Prostate gland (tissue), 2 donors: Measurements from ENCODE around the gene PRDM1. TPM values are rescaled to one million over a fixed set of nuclear protein-coding genes. Genes with fewer than 3 reads are reported as not detected.

Source experiments
- DNase-seq: peaks from one replicate; pipeline ENCODE4 v3.0.0-alpha.2; 2019; ENCODE audit warnings: low spot score
- H3K27ac ChIP-seq, 2 donors: fragments of 200-600 bp; sonication (generic); 2 replicates each; pipeline ENCODE4 v1.5.1; 2017 to 2019
- H3K27me3 ChIP-seq: fragments of 200-600 bp; sonication (generic); replicated peaks from 2 replicates; pipeline ENCODE4 v1.5.1; 2019; ENCODE audit not compliant: insufficient read depth
- H3K36me3 ChIP-seq, 2 donors: fragments of 200-600 bp; sonication (generic); 1 replicate in 1 of 2; 2 replicates in 1 of 2; pipeline versions ENCODE4 v1.5.1 to v1.8.1; 2017 to 2019
- H3K4me1 ChIP-seq: fragments of 200-600 bp; sonication (generic); replicated peaks from 2 replicates; pipeline ENCODE4 v1.5.1; 2019
- H3K4me3 ChIP-seq, 2 donors: fragments of 200-600 bp; sonication (generic); 2 replicates each; pipeline ENCODE4 v1.5.1; 2017 to 2019
- H3K9me3 ChIP-seq: fragments of 200-600 bp; sonication (generic); 2 replicates; pipeline ENCODE4 v1.5.1; 2017
- POLR2A ChIP-seq: fragments of 450-650 bp; IDR thresholded peaks from one replicate; pipeline ENCODE4 v1.6.1; 2016; ENCODE audit warnings: antibody characterized with exemption, mild to moderate bottlenecking
- POLR2AphosphoS5 ChIP-seq: sonication (generic); formaldehyde crosslinking; IDR thresholded peaks from one replicate; pipeline ENCODE4 v1.6.1; 2017; ENCODE audit warnings: antibody characterized with exemption
- WGBS: methylation state at CpG from one replicate; pipeline ENCODE4 v1.1.5; 2018; 5-methylcytosine and 5-hydroxymethylcytosine counted together
- intact Hi-C: fragments of 100-400 bp; cut with DNase I; formaldehyde crosslinking; loops from one replicate; pipeline ENCODE4 v1.14.2; 2022
- total RNA-seq, 2 donors: library from RNA; depleted of rRNA; stranded (reverse); fragments of >200 nt; gene quantifications; one replicate each; pipeline ENCODE4 v1.1.0, GENCODE V29; 2016
- TF ChIP-seq, protein P1 (sequence below), 4 experiments: fragments of 200-600 bp in 2 of 4; fragments of 450-650 bp in 2 of 4; sonication (generic) in 2 of 4; IDR thresholded peaks; 1 replicate in 3 of 4; 2 replicates in 1 of 4; pipeline ENCODE4 v1.5.1; 2016 to 2019; ENCODE audit warnings: antibody characterized with exemption in 4 of 4, mild to moderate bottlenecking in 2 of 4, moderate library complexity in 2 of 4

Gene PRDM1
- total RNA-seq, 2 donors from 2014 or later, result 3.5 TPM

DNA sequence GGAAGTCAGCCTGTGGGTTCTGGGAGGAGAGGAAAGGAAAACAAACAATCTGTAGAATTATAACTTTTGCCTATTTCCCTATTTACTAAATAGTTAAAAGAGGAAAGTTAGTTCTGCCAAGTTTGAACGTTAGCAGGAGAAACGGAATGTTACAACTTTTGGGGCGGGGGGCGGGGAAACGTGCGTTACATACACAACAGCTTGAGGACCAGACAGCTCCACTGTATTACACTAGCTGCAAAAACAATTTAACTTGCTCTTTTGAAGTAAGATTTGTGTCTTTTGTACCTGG is 498 bp upstream of the PRDM1 start:
- H3K36me3 ChIP-seq, result no peaks in the 10 kb centered on the region
- no peak for DNase-seq
- no peaks in the 10 kb centered on the region for H3K4me1 ChIP-seq
- TF ChIP-seq, protein P1, sequence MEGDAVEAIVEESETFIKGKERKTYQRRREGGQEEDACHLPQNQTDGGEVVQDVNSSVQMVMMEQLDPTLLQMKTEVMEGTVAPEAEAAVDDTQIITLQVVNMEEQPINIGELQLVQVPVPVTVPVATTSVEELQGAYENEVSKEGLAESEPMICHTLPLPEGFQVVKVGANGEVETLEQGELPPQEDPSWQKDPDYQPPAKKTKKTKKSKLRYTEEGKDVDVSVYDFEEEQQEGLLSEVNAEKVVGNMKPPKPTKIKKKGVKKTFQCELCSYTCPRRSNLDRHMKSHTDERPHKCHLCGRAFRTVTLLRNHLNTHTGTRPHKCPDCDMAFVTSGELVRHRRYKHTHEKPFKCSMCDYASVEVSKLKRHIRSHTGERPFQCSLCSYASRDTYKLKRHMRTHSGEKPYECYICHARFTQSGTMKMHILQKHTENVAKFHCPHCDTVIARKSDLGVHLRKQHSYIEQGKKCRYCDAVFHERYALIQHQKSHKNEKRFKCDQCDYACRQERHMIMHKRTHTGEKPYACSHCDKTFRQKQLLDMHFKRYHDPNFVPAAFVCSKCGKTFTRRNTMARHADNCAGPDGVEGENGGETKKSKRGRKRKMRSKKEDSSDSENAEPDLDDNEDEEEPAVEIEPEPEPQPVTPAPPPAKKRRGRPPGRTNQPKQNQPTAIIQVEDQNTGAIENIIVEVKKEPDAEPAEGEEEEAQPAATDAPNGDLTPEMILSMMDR (IDR thresholded peaks at IDR 0.05), result no peak
- TF ChIP-seq POLR2A (no peak), POLR2AphosphoS5 (no peak)
- peak overlapping the region; percentile 23 to 58 for H3K27ac ChIP-seq
- no peaks in the 10 kb centered on the region for H3K9me3 ChIP-seq
- WGBS, result 7% methylated on average over 6 of the region's 6 CpGs
- H3K4me3 ChIP-seq, result peak overlapping the region; percentile 31 to 41
- intact Hi-C loops, result no loop called here
- H3K27me3 ChIP-seq, result no peaks in the 10 kb centered on the region

DNA sequence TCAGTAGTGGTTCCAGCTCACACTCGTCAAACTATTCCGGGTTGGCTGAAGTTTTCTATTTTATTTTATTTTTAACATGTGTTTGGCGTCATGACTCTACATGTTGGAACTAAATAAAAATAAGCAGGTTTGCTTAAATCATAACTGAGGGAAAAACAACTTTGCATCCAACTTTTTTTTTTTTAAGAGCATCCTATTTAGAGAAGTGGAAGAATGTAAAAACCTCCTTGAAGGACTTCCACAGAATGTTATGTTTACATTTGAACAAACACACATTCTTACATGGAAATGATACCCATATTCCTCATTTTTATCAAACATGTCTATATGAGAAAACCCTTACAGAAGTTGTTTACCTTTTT is 659 bp downstream of the PRDM1 start:
- Histone ChIP-seq H3K4me1 (no peaks in the 10 kb centered on the region), H3K27me3 (no peaks in the 10 kb centered on the region), H3K4me3 (peak overlapping the region; percentile 31 to 41), H3K9me3 (no peaks in the 10 kb centered on the region), H3K36me3 (no peaks in the 10 kb centered on the region), H3K27ac (peak overlapping the region in 1 of 2 donors; percentile 58)
- TF ChIP-seq, protein P1 (IDR thresholded peaks at IDR 0.05), result no peak
- TF ChIP-seq POLR2AphosphoS5 (no peak), POLR2A (no peak)
- 21% methylated on average over 3 of the region's 3 CpGs for WGBS
- DNase-seq, result no peak
- intact Hi-C loops, result no loop called here

DNA sequence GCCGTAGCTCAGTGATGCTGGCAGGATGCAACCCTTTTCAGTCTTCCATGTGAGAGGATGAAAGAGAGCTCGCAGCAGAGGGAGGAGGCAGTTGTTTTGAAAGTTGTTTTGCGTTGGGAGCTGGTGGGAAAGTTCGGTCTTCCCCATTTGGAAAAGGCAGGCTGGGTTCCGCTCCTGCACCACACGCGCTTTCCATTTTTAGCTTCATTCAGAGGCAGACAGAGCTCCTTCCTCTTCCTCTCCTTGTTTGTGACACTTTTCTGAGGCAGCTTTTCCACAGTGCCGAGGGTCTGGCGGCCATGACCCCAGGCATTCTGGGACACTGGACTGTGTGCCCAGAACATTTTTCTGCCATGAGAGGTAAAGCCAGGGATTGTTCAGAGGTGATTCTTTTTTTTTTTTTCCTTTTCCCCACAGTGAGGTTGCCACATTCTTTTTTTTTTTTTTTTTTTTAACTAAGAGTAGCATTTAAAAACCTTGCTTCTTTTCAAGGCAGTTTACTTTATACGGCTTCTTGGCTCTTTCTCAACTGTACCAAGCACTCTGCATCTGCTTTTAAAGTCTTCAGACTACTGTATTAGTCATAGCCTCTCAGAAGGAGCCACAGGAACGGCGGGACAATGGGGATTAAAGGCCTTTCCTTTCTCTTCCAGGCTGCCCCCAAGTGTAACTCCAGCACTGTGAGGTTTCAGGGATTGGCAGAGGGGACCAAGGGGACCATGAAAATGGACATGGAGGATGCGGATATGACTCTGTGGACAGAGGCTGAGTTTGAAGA is 1.6 kb downstream of the PRDM1 start:
- Histone ChIP-seq H3K4me1 (no peaks in the 10 kb centered on the region), H3K36me3 (no peaks in the 10 kb centered on the region), H3K9me3 (no peaks in the 10 kb centered on the region), H3K27ac (peak overlapping the region in 1 of 2 donors; percentile 58), H3K4me3 (peak overlapping the region; percentile 10 to 41), H3K27me3 (no peaks in the 10 kb centered on the region)
- 66% methylated on average over 13 of the region's 13 CpGs for WGBS
- TF ChIP-seq POLR2A, result no peak
- TF ChIP-seq, protein P1 (IDR thresholded peaks at IDR 0.05), result no peak
- no peak for TF ChIP-seq POLR2AphosphoS5
- DNase-seq, result no peak
- intact Hi-C loops, result no loop called here

DNA sequence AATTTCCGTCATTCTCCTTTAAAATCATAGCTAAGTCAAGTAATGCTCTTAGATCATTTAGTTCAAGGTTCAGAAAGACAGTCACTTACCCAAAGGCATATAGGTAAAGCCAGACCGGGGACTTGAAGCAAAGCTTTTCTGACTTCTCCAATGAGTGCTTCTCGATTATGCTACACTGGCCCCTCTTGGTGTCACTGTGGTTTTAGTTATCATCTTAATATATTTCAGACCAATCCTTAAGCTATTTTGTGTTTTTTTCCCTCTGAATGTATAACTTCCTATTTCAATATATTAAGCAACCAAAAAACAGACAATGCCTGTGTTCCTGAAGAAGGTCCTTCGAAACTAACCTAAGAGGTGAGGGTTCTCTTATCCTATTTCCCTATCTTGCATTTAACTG is 3.9 kb downstream of the PRDM1 start:
- no peaks in the 10 kb centered on the region for H3K4me1 ChIP-seq
- H3K36me3 ChIP-seq, result no peaks in the 10 kb centered on the region
- H3K9me3 ChIP-seq, result no peaks in the 10 kb centered on the region
- no peaks in the 10 kb centered on the region for H3K27me3 ChIP-seq
- intact Hi-C loops, result no loop called here
- no peak for TF ChIP-seq POLR2AphosphoS5
- TF ChIP-seq POLR2A, result no peak
- TF ChIP-seq, protein P1 (IDR thresholded peaks at IDR 0.05), result no peak
- H3K27ac ChIP-seq, result no peak overlapping the region
- WGBS, result 86% methylated on average over 4 of the region's 4 CpGs
- peak overlapping the region in 1 of 2 donors; percentile 0 for H3K4me3 ChIP-seq
- no peak for DNase-seq

DNA sequence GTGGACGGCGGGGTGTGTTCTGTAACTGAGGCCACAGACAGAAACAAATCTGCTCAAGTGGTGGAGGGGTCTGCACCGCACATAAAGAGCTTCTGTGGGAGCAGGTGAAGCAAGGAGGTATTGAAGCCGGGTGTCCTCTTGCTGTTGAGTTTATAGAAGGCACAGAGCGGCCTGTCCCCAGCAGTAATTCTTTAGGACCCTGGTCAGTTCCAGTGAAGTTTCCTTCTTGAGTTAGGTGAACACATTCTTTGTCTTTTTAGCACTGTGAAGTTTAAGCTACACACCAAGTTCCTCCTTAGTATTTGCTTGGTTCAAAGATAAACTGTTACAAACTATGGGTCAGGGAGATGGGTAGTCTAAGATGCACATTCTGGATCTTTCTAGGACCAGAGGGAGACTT is 6.1 kb downstream of the PRDM1 start:
- WGBS, result 94% methylated on average over 5 of the region's 5 CpGs
- Histone ChIP-seq H3K27ac (no peak overlapping the region), H3K36me3 (no peaks in the 10 kb centered on the region), H3K4me1 (no peaks in the 10 kb centered on the region), H3K9me3 (no peaks in the 10 kb centered on the region), H3K4me3 (no peak overlapping the region), H3K27me3 (no peaks in the 10 kb centered on the region)
- intact Hi-C loops, result no loop called here
- DNase-seq, result no peak
- TF ChIP-seq POLR2A, result no peak
- TF ChIP-seq POLR2AphosphoS5, result no peak
- TF ChIP-seq, protein P1 (IDR thresholded peaks at IDR 0.05), result no peak
